HT-29 (cell line): ENCODE results near the gene SKI. TPM values are rescaled to one million over a fixed set of nuclear protein-coding genes. Genes with fewer than 3 reads are reported as not detected.

ENCODE experiments used
- DNase-seq: peaks from one replicate; pipeline ENCODE4 v3.0.0-alpha.2; 2015; ENCODE audit warnings: low spot score
- total RNA-seq: library from RNA; depleted of rRNA; stranded (reverse); fragments of >200 nt; shearing (Covaris generic); gene quantifications from 2 replicates; pipeline ENCODE4 v1.2.3, GENCODE V29; 2014

The SKI gene
- total RNA-seq, 1 experiment from 2014 or later: 15.2 TPM

- DNase-seq: no peak
Observed at GRCh38 chr1:2306151-2306978, 78.2 kb downstream of the SKI start.

- no peak for DNase-seq
Observed at GRCh38 chr1:2307064-2307605, 79.0 kb downstream of the SKI start.

- DNase-seq: no peak
Observed at GRCh38 chr1:2307972-2308371, 79.9 kb downstream of the SKI start.

- DNase-seq: no peak
Observed at GRCh38 chr1:2308844-2309243, 80.7 kb downstream of the SKI start.

- no peak for DNase-seq
Observed at GRCh38 chr1:2310332-2311183, 82.4 kb downstream of the SKI start.

- DNase-seq: peak; percentile 62
Observed at GRCh38 chr1:2311184-2312032, 83.3 kb downstream of the SKI start.

- DNase-seq: no peak
Observed at GRCh38 chr1:2312160-2312514, 84.0 kb downstream of the SKI start.

- no peak for DNase-seq
Observed at GRCh38 chr1:2312515-2313301, 84.6 kb downstream of the SKI start.

- DNase-seq: no peak
Observed at GRCh38 chr1:2313651-2314261, 85.6 kb downstream of the SKI start.

GRCh38 chr1:2314273-2314802 is 86.2 kb downstream of the SKI start:
- DNase-seq: peak; percentile 45

- no peak for DNase-seq
Observed at GRCh38 chr1:2314803-2315673, 86.9 kb downstream of the SKI start.

GRCh38 chr1:2315674-2316450 is 87.7 kb downstream of the SKI start:
- no peak for DNase-seq

GRCh38 chr1:2316451-2316961 is 88.4 kb downstream of the SKI start:
- no peak for DNase-seq

- DNase-seq: no peak
Observed at GRCh38 chr1:2317230-2318065, 89.3 kb downstream of the SKI start.

GRCh38 chr1:2318314-2319278 is 90.5 kb downstream of the SKI start:
- no peak for DNase-seq

GRCh38 chr1:2319291-2319690 is 91.2 kb downstream of the SKI start:
- DNase-seq: no peak
